Progenitor cell of endocrine pancreas (in vitro differentiated cells): Measurements from ENCODE around the gene EDC4. TPM values are rescaled to one million over a fixed set of nuclear protein-coding genes. Genes with fewer than 3 reads are reported as not detected.

Experiments used
- DNase-seq: peaks from one replicate; pipeline ENCODE4 v3.0.0; 2021; ENCODE audit warnings: low spot score; ENCODE audit not compliant: unreplicated experiment
- H3K27ac Mint-ChIP-seq: 2 replicates; pipeline ENCODE4 v1.8.0; 2021; ENCODE audit warnings: mild to moderate bottlenecking, moderate library complexity, mixed read lengths
- H3K27me3 Mint-ChIP-seq: 2 replicates; pipeline ENCODE4 v1.8.0; 2021; ENCODE audit warnings: mixed read lengths
- H3K36me3 Mint-ChIP-seq: 2 replicates; pipeline ENCODE4 v1.8.0; 2022; ENCODE audit warnings: mixed read lengths; ENCODE audit not compliant: insufficient read depth
- H3K4me1 Mint-ChIP-seq: 2 replicates; pipeline ENCODE4 v1.8.0; 2021; ENCODE audit warnings: low read depth, mixed read lengths
- H3K4me3 Mint-ChIP-seq: 2 replicates; pipeline ENCODE4 v1.8.0; 2021; ENCODE audit warnings: low read depth, mild to moderate bottlenecking, moderate library complexity, mixed read lengths
- H3K9me3 Mint-ChIP-seq: 2 replicates; pipeline ENCODE4 v1.8.0; 2021; ENCODE audit warnings: low read depth, mixed read lengths
- total RNA-seq: library from RNA; stranded (reverse); gene quantifications from 2 replicates; pipeline ENCODE4 v1.2.1, GENCODE V29; 2021
- TF ChIP-seq, protein P1 (sequence below): fragments of 200-600 bp; sonication (generic); IDR thresholded peaks from one replicate; pipeline ENCODE4 v1.5.0; 2021; ENCODE audit warnings: antibody characterized with exemption, mild to moderate bottlenecking; ENCODE audit not compliant: unreplicated experiment

EDC4 gene
- total RNA-seq, 1 donor from 2014 or later: 110 TPM

DNA sequence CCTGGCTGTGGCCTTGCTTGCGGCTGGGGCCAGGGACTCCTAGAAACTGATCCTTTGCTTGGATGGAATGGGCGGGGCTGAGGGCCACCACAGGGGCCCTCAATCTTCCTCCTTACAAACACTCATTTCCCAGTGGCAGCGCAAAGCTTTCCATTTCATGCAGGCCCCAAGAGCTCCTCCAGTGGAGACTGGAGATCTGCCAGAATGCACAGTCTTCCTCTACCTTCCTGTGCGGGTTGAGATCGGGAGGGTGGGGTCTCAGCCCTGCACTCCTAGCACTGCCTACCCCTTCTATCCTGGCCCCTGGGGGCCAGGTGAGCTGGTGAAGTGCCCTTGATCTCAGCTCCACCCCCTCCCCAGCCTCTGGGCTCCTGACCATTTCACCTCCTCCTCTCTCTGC, 13.5 kb downstream of the EDC4 start:
- Mint-ChIP-seq H3K4me1 (peaks cover 6% of the 10 kb centered on the region), H3K27ac (no peak overlapping the region), H3K4me3 (no peak overlapping the region), H3K36me3 (peaks cover 13% of the 10 kb centered on the region), H3K27me3 (no peaks in the 10 kb centered on the region), H3K9me3 (no peaks in the 10 kb centered on the region)
- no peak for DNase-seq
- TF ChIP-seq, protein P1, sequence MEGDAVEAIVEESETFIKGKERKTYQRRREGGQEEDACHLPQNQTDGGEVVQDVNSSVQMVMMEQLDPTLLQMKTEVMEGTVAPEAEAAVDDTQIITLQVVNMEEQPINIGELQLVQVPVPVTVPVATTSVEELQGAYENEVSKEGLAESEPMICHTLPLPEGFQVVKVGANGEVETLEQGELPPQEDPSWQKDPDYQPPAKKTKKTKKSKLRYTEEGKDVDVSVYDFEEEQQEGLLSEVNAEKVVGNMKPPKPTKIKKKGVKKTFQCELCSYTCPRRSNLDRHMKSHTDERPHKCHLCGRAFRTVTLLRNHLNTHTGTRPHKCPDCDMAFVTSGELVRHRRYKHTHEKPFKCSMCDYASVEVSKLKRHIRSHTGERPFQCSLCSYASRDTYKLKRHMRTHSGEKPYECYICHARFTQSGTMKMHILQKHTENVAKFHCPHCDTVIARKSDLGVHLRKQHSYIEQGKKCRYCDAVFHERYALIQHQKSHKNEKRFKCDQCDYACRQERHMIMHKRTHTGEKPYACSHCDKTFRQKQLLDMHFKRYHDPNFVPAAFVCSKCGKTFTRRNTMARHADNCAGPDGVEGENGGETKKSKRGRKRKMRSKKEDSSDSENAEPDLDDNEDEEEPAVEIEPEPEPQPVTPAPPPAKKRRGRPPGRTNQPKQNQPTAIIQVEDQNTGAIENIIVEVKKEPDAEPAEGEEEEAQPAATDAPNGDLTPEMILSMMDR: no peak

DNA sequence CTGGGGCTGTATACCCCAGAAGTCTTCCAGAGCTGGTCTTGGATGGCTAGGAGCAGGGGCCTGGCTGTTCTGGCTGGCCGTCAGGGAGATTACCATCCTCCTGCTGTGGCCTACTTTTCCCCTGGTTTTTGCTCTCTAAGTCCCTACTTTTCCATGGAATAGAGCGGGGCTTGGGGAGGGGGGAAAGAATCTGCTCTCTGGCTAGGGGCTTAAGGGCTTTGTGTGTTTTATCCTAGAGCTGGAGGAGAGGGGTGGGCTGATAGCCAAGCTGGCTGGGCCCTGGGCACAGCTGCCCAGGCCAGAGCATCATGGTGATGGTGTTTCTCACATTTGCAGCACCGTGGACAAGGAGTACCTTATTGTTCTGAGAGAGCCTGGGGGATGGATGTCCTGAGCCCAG, 15.5 kb downstream of the EDC4 start:
- H3K27me3 Mint-ChIP-seq: no peaks in the 10 kb centered on the region
- no peak overlapping the region for H3K27ac Mint-ChIP-seq
- no peak for DNase-seq
- no peaks in the 10 kb centered on the region for H3K9me3 Mint-ChIP-seq
- peaks cover 12% of the 10 kb centered on the region for H3K4me1 Mint-ChIP-seq
- peaks cover 7% of the 10 kb centered on the region for H3K36me3 Mint-ChIP-seq
- TF ChIP-seq, protein P1: no peak
- no peak overlapping the region for H3K4me3 Mint-ChIP-seq

DNA sequence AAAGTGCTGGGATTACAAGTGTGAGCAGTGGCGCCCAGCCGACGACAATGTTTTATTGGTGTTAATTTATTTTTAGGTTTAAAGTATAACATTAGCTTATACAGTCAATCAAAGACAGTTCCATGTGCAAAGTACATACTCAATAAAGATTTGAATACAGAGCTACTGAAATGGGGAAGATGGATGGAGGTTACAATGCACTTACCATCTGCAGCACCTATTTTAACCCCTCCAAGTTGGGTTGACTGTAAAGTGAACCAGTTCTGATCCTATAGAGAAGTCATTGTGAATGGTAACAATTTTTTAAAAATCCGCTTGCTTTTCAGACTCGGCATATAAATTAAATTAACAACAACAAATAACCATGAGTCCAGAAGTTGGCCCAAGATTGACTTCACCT, 19.5 kb downstream of the EDC4 start:
- Mint-ChIP-seq H3K36me3 (peaks cover 2% of the 10 kb centered on the region), H3K27ac (peak overlapping the region; percentile 94), H3K4me3 (peak overlapping the region; percentile 94), H3K4me1 (peaks cover 24% of the 10 kb centered on the region), H3K27me3 (no peaks in the 10 kb centered on the region), H3K9me3 (no peaks in the 10 kb centered on the region)
- TF ChIP-seq, protein P1: no peak
- DNase-seq: no peak

DNA sequence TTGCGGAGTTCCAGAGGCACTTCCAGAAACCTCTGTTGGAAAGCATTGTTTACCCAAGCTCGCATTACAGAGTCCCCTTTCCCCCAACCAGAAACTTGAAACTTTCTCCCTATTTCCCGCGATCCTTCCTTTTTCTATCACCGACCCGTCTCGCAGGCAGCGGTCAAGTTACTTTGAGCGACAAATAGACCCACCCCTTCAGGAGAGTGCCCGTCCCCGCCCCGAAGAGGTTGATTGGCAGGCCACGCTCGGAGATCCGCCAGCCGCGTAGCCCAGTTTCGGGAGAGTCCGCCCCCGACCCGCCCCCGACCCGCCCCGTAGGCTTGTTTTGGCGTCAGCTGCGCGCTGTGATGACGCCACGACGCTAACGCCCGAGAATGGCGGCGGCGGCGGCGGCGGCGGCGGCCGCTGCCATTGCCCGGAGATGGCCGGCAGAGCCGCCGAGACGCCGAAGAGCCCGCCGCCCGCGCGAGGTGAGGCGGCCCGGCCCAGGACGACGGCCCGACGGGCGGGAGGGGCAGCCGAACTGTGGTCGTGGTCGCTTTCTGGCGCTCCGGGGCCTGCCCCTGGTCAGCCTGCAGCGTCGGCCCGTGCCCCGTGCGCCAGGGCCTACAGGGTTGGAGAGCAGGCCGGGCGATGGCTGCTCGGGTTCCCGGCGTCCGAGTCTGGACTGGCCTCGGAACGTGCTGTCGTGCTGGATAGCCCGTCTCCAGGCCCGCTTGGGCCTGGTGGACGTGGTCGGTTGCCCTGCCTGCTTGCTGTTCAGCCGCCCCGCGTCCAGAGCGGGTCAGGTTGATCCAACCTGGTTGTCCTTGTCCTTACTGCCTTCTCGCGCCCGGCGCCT, 20.3 kb downstream of the EDC4 start, which contains the start of gene PSKH1:
Gene PSKH1 (plus strand): TSS at position 356 of the 844 bp plus-strand sequence. CDS start 15,496 bp downstream, outside the sequence.
- peaks cover 2% of the 10 kb centered on the region for H3K36me3 Mint-ChIP-seq
- H3K4me3 Mint-ChIP-seq: peak within 1 kb of the TSS; percentile 94
- H3K27me3 Mint-ChIP-seq: no peaks in the 10 kb centered on the region
- TF ChIP-seq, protein P1: no peak
- peaks cover 24% of the 10 kb centered on the region for H3K4me1 Mint-ChIP-seq
- DNase-seq: peak; percentile 89
- no peaks in the 10 kb centered on the region for H3K9me3 Mint-ChIP-seq
- H3K27ac Mint-ChIP-seq: peak within 1 kb of the TSS; percentile 99

DNA sequence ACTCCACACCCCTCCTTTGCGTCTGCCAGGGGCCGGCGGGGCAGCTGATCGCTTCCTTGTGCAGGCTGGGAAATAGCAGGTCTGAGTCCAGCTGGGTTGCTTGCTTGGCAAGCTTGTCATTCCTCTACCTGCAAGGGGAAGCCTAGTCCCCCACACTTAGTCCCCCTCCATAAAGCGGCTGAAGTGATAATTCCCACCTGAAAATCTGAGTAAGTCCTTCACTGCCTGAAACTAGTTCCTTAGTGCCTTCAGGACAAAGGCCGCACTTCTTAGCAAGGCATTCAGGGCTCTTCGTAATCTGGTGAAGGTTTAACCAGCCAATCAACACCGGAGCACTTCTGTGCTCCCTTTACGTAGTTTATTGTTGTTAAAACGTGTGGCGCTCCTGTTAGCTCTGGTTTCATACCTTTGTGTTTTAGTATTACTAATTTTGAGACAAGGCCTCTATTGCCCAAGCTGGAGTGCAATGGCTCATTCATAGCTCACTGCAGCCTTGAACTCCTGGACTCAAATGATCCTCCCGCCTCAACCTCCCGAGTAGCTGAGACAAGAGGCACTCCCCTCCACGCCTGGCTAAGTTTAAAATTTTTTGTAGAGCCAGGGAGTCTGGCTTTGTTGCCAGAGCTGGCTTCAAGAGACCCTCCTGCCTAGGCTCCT, 21.0 kb downstream of the EDC4 start:
- Mint-ChIP-seq H3K4me1 (peaks cover 24% of the 10 kb centered on the region), H3K9me3 (no peaks in the 10 kb centered on the region), H3K27me3 (no peaks in the 10 kb centered on the region), H3K4me3 (peak overlapping the region; percentile 94), H3K27ac (peak overlapping the region; percentile 99), H3K36me3 (peaks cover 2% of the 10 kb centered on the region)
- TF ChIP-seq, protein P1: no peak
- DNase-seq: no peak
